HepG2 (cell line): ENCODE data around the gene ZNF440. TPM values are rescaled to one million over a fixed set of nuclear protein-coding genes. Genes with fewer than 3 reads are reported as not detected.
A peak's percentile ranks its signal among the peaks of the same experiment; 100 is the strongest.

Experiments used
- ATAC-seq: fragments of 200-7000 bp; cut with Tn5 transposase; 3 replicates; pipeline ENCODE4 v1.9.1; 2020; ENCODE audit warnings: mild to moderate bottlenecking, moderate library complexity
- BruUV-seq: library from RNA; stranded (reverse); fragments of 400-500 nt; replicated peaks from 2 replicates; lab custom pipeline; 2021; lab: Mats Ljungman, UMichigan
- CTCF ChIA-PET: fragments of 300-600 bp; formaldehyde crosslinking; extraction: SDS; loops from one replicate; lab custom pipeline; 2021; ENCODE audit warnings: low total read pairs, inconsistent platforms, low intra/inter-chr PET ratio; lab: Yijun Ruan, JAX
- POLR2A ChIA-PET: fragments of 350-600 bp; sonication (Branson Sonifier 250); formaldehyde crosslinking; loops from one replicate; lab custom pipeline; 2020; ENCODE audit warnings: antibody characterized with exemption, inconsistent platforms; lab: Yijun Ruan, JAX
- DNase-seq: peaks from one replicate; pipeline ENCODE4 v3.0.0-alpha.2; 2015; ENCODE audit warnings: low spot score
- FAIRE-seq: peaks from 3 replicates; lab custom pipeline; 2011; peaks lifted over from hg19 to GRCh38; lab: Jason Lieb, UNC
- H2AFZ ChIP-seq: one replicate; pipeline ENCODE4 v1.6.1; 2011; ENCODE audit warnings: low read length, inconsistent platforms
- H3K27ac ChIP-seq: fragments of 300-600 bp; 3 replicates; pipeline ENCODE4 v1.8.0; 2011; ENCODE audit warnings: mixed run types, mild to moderate bottlenecking, mixed read lengths, low read length, inconsistent platforms; ENCODE audit not compliant: insufficient read depth; ENCODE audit errors: extremely low read length
- H3K27me3 ChIP-seq, 2 experiments: fragments of 200-600 bp in 1 of 2; 2 replicates in 1 of 2; 3 replicates in 1 of 2; pipeline versions ENCODE4 v1.6.0 to v1.8.0; 2011; ENCODE audit warnings: low read length in 2 of 2, mild to moderate bottlenecking in 2 of 2, moderate library complexity in 2 of 2, inconsistent platforms in 1 of 2; ENCODE audit not compliant: insufficient read depth in 2 of 2, control insufficient read depth in 1 of 2
- H3K36me3 ChIP-seq, 2 experiments: fragments of 200-600 bp in 1 of 2; replicated peaks in 1 of 2; 2 replicates in 1 of 2; 3 replicates in 1 of 2; pipeline versions ENCODE4 v1.5.1 to v1.8.0; 2011; ENCODE audit warnings: low read length in 2 of 2, inconsistent platforms in 1 of 2; ENCODE audit not compliant: insufficient read depth in 2 of 2, control insufficient read depth in 1 of 2
- H3K4me1 ChIP-seq: 2 replicates; pipeline ENCODE4 v1.5.1; 2012; ENCODE audit warnings: low read length, inconsistent platforms; ENCODE audit not compliant: insufficient read depth
- H3K4me2 ChIP-seq: 2 replicates; pipeline ENCODE4 v1.6.0; 2011; ENCODE audit warnings: low read depth, low read length, inconsistent platforms
- H3K4me3 ChIP-seq, 3 experiments: fragments of 200-600 bp in 1 of 3; sonication (generic), shearing (Covaris generic) in 1 of 3; replicated peaks in 1 of 3; 2 replicates each; pipeline ENCODE4 v1.5.1; 2011 to 2016; ENCODE audit warnings: low read length in 3 of 3, inconsistent platforms in 2 of 3, low read depth in 2 of 3, mild to moderate bottlenecking in 2 of 3, control low read depth in 1 of 3, mixed read lengths in 1 of 3; ENCODE audit not compliant: insufficient read depth in 1 of 3
- H3K79me2 ChIP-seq: one replicate; pipeline ENCODE4 v1.6.1; 2011; ENCODE audit warnings: low read length, inconsistent platforms; ENCODE audit not compliant: insufficient read depth
- H3K9ac ChIP-seq: 2 replicates; pipeline ENCODE4 v1.6.0; 2011; ENCODE audit warnings: mild to moderate bottlenecking, low read depth, low read length, inconsistent platforms; ENCODE audit not compliant: insufficient read depth
- H3K9me3 ChIP-seq: 2 replicates; pipeline ENCODE4 v1.5.1; 2012; ENCODE audit warnings: mild to moderate bottlenecking, low read length
- H4K20me1 ChIP-seq: 2 replicates; pipeline ENCODE4 v1.6.0; 2011; ENCODE audit warnings: inconsistent platforms, mild to moderate bottlenecking, low read length, moderate library complexity; ENCODE audit not compliant: insufficient read depth
- ARNTL ChIP-seq: sonication (generic); formaldehyde crosslinking; IDR thresholded peaks from 2 replicates; pipeline ENCODE4 v1.4.0; 2020; ENCODE audit warnings: mild to moderate bottlenecking, missing genetic modification reagents
- ATF1 ChIP-seq: IDR thresholded peaks from 2 replicates; pipeline ENCODE4 v1.6.1; 2016; ENCODE audit warnings: mild to moderate bottlenecking, control low read depth
- SIX1 ChIP-seq: sonication (generic); formaldehyde crosslinking; IDR thresholded peaks from 2 replicates; pipeline ENCODE4 v1.4.0; 2020; ENCODE audit warnings: missing genetic modification reagents, borderline replicate concordance
- THAP7 ChIP-seq: sonication (generic); formaldehyde crosslinking; IDR thresholded peaks from 2 replicates; pipeline ENCODE4 v1.8.1; 2023; ENCODE audit warnings: mild to moderate bottlenecking, missing genetic modification reagents
- WIZ ChIP-seq: sonication (generic); formaldehyde crosslinking; IDR thresholded peaks from 2 replicates; pipeline ENCODE4 v1.5.1; 2020; ENCODE audit warnings: mild to moderate bottlenecking, missing genetic modification reagents
- ZNF292 ChIP-seq: sonication (generic); formaldehyde crosslinking; IDR thresholded peaks from 2 replicates; pipeline ENCODE4 v1.8.1; 2022; ENCODE audit warnings: mild to moderate bottlenecking, low read depth, missing genetic modification reagents, borderline replicate concordance
- ZNF775 ChIP-seq: sonication (generic); formaldehyde crosslinking; IDR thresholded peaks from 2 replicates; pipeline ENCODE4 v1.4.0; 2020; ENCODE audit warnings: missing genetic modification reagents, mild to moderate bottlenecking, moderate library complexity, borderline replicate concordance
- WGBS: methylation state at CpG from one replicate; pipeline ENCODE4 v1.1.6; 2017; ENCODE audit warnings: low lambda C conversion rate; 5-methylcytosine and 5-hydroxymethylcytosine counted together
- in situ Hi-C: cut with HindIII; loops from 2 replicates; pipeline ENCODE4 v1.10.0; 2017; ENCODE audit warnings: low pct_unique_long_range_greater_than_20kb; ENCODE audit not compliant: extremely low pct_ligation_motif_present
- intact Hi-C: fragments of 100-400 bp; cut with micrococcal nuclease; formaldehyde crosslinking; loops from one replicate; pipeline ENCODE4 v1.10.0; 2022; ENCODE audit not compliant: unreplicated experiment
- polyA plus RNA-seq, 8 experiments: library from polyadenylated mRNA; depleted of rRNA in 3 of 8; stranded (reverse) in 7 of 8; unstranded in 1 of 8; fragments of >200 nt; fragmentation: Illumina TruSeq in 4 of 8; extraction: Trizol in 4 of 8; gene quantifications; 2 replicates each; pipeline versions ENCODE4 v1.2.1 to v1.2.3, GENCODE V29; 2011 to 2016; ENCODE audit warnings: low read depth in 4 of 8, missing spikeins in 1 of 8, mixed read lengths in 1 of 8; ENCODE audit not compliant: insufficient read depth in 1 of 8
- total RNA-seq, 5 experiments: library from RNA; depleted of rRNA; stranded (reverse); fragments of >200 nt; fragmentation: Illumina TruSeq; extraction: Trizol; gene quantifications; 2 replicates each; pipeline ENCODE4 v1.2.3, GENCODE V29; 2016; ENCODE audit warnings: low read depth in 1 of 5
- TF ChIP-seq, protein P1 (sequence below): sonication (generic); formaldehyde crosslinking; IDR thresholded peaks from 2 replicates; pipeline ENCODE4 v1.4.0; 2020; ENCODE audit warnings: missing genetic modification reagents, borderline replicate concordance

Gene ZNF440
- total and polyA plus RNA-seq, 2 of the 13 experiments (the other 11 are each of a cell fraction or from before 2014, with no cell fraction given) = 2.7 to 12.4 TPM

- WGBS = 22% methylated on average over 10 of the region's 11 CpGs
- intact Hi-C loops (no loop called here), in situ Hi-C loops (no loop called here)
- H3K79me2 ChIP-seq = no peaks in the 10 kb centered on the region
- FAIRE-seq (no peak), ATAC-seq (peak; percentile 62), DNase-seq (no peak)
- H3K4me2 ChIP-seq = peak overlapping the region; percentile 94
- no peak overlapping the region for H3K9ac ChIP-seq
- H3K4me3 ChIP-seq = peak overlapping the region; percentile 64 to 82 (median 75); a peak in 5 of 6 replicates
- H4K20me1 ChIP-seq = no peaks in the 10 kb centered on the region
- CTCF ChIA-PET = no interaction called here
- POLR2A ChIA-PET = interaction anchor here (1.2 to 1.6 kb wide), 5 partner anchors 12 to 82 kb away, joined by 3 to 5 read pairs (median 4); partner anchors contain the start of genes ZNF441 and ZNF491
- H3K4me1 ChIP-seq = peaks cover 32% of the 10 kb centered on the region
- no peaks in the 10 kb centered on the region for H3K36me3 ChIP-seq
- H2AFZ ChIP-seq = peak overlapping the region; percentile 80
- H3K27me3 ChIP-seq = peaks cover 0 to 3% of the 10 kb centered on the region in 2 experiments; a peak in 1 of 5 replicates
- no TSS peak for BruUV-seq
- TF ChIP-seq WIZ = no peak
- TF ChIP-seq ATF1 (CRISPR knock-in tag) = peak; percentile 39; the same call in 1 of the 2 replicates
- TF ChIP-seq ZNF775 = no peak
- TF ChIP-seq ZNF292 = peak; percentile 32; the same call in 1 of the 2 replicates
- 0 out of 2 replicates have a peak, but pooled peaks have one; percentile 32 for TF ChIP-seq THAP7 (CRISPR knock-in tag)
- TF ChIP-seq SIX1 (CRISPR knock-in tag) = no peak
- 0 out of 2 replicates have a peak, but pooled peaks have one; percentile 4 for TF ChIP-seq ARNTL (CRISPR knock-in tag)
- TF ChIP-seq, protein P1, sequence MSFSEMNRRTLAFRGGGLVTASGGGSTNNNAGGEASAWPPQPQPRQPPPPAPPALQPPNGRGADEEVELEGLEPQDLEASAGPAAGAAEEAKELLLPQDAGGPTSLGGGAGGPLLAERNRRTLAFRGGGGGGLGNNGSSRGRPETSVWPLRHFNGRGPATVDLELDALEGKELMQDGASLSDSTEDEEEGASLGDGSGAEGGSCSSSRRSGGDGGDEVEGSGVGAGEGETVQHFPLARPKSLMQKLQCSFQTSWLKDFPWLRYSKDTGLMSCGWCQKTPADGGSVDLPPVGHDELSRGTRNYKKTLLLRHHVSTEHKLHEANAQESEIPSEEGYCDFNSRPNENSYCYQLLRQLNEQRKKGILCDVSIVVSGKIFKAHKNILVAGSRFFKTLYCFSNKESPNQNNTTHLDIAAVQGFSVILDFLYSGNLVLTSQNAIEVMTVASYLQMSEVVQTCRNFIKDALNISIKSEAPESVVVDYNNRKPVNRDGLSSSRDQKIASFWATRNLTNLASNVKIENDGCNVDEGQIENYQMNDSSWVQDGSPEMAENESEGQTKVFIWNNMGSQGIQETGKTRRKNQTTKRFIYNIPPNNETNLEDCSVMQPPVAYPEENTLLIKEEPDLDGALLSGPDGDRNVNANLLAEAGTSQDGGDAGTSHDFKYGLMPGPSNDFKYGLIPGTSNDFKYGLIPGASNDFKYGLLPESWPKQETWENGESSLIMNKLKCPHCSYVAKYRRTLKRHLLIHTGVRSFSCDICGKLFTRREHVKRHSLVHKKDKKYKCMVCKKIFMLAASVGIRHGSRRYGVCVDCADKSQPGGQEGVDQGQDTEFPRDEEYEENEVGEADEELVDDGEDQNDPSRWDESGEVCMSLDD (CRISPR knock-in tag) = no peak
- H3K27ac ChIP-seq = no peak overlapping the region
- no peaks in the 10 kb centered on the region for H3K9me3 ChIP-seq
These were observed 34.1 kb downstream of the ZNF440 start for GRCh38 chr19:11848200-11848593.
